GM12878 (cell line): ENCODE results near the gene SMARCD3. TPM values are rescaled to one million over a fixed set of nuclear protein-coding genes. Genes with fewer than 3 reads are reported as not detected.

ENCODE experiments used
- ATAC-seq: fragments of 200-7000 bp; cut with Tn5 transposase; 3 replicates; pipeline ENCODE4 v1.9.1; 2020; ENCODE audit warnings: mild to moderate bottlenecking, moderate library complexity
- BruUV-seq: library from RNA; stranded (reverse); fragments of 400-500 nt; replicated peaks from 2 replicates; lab custom pipeline; 2021; lab: Mats Ljungman, UMichigan
- CTCF ChIA-PET: fragments of 300-600 bp; sonication (Branson Sonifier 250); formaldehyde crosslinking; extraction: SDS; loops from one replicate; lab custom pipeline; 2021; ENCODE audit warnings: inconsistent platforms; lab: Yijun Ruan, JAX
- POLR2A ChIA-PET: fragments of 350-600 bp; formaldehyde crosslinking; extraction: SDS; loops from one replicate; lab custom pipeline; 2021; ENCODE audit warnings: inconsistent platforms; lab: Charles Lee
- RAD21 ChIA-PET: fragments of 300-600 bp; sonication (Branson Sonifier 250); formaldehyde crosslinking; loops from one replicate; lab custom pipeline; 2023; ENCODE audit warnings: antibody characterized with exemption; ENCODE audit not compliant: unreplicated experiment; lab: Charles Lee
- SMC1A ChIA-PET: fragments of 300-600 bp; sonication (Branson Sonifier 250); formaldehyde crosslinking; loops from one replicate; lab custom pipeline; 2023; ENCODE audit not compliant: unreplicated experiment, uncharacterized antibody; lab: Charles Lee
- DNase-seq: peaks from one replicate; pipeline ENCODE4 v3.0.0-alpha.2; 2011; ENCODE audit warnings: low read depth, low spot score
- FAIRE-seq: peaks from 3 replicates; lab custom pipeline; 2011; peaks lifted over from hg19 to GRCh38; lab: Jason Lieb, UNC
- H2AFZ ChIP-seq: 2 replicates; pipeline ENCODE4 v1.6.0; 2011; ENCODE audit warnings: low read depth, low read length, control low read depth; ENCODE audit not compliant: control insufficient read depth
- H3K27ac ChIP-seq: 2 replicates; pipeline ENCODE4 v1.5.1; 2011; ENCODE audit warnings: control low read depth; ENCODE audit not compliant: control insufficient read depth, insufficient read depth
- H3K27me3 ChIP-seq, 2 experiments: replicated peaks in 1 of 2; 2 replicates each; pipeline versions ENCODE4 v1.6.0 to v1.6.1; 2011; ENCODE audit warnings: low read length in 1 of 2; ENCODE audit not compliant: control insufficient read depth in 2 of 2, insufficient read depth in 2 of 2
- H3K36me3 ChIP-seq, 2 experiments: 2 replicates each; pipeline ENCODE4 v1.5.1; 2011; ENCODE audit warnings: low read length in 1 of 2; ENCODE audit not compliant: control insufficient read depth in 2 of 2, insufficient read depth in 2 of 2
- H3K4me1 ChIP-seq: 2 replicates; pipeline ENCODE4 v1.6.1; 2011; ENCODE audit warnings: mild to moderate bottlenecking, low read length, moderate library complexity, mixed read lengths; ENCODE audit not compliant: control insufficient read depth, insufficient read depth
- H3K4me2 ChIP-seq: 2 replicates; pipeline ENCODE4 v1.6.0; 2011; ENCODE audit warnings: control low read depth; ENCODE audit not compliant: control insufficient read depth, insufficient read depth
- H3K4me3 ChIP-seq: fragments of 200-600 bp; sonication (generic); 2 replicates; pipeline ENCODE4 v1.5.1; 2016
- H3K79me2 ChIP-seq: 2 replicates; pipeline ENCODE4 v1.6.0; 2011; ENCODE audit warnings: low read length; ENCODE audit not compliant: control insufficient read depth, insufficient read depth
- H3K9ac ChIP-seq: 2 replicates; pipeline ENCODE4 v1.8.0; 2011; ENCODE audit warnings: low read length, control low read depth, mixed read lengths; ENCODE audit not compliant: control insufficient read depth, insufficient read depth
- H3K9me3 ChIP-seq: replicated peaks from 3 replicates; pipeline ENCODE4 v1.5.1; 2011; ENCODE audit warnings: mild to moderate bottlenecking, low read length; ENCODE audit not compliant: control insufficient read depth, insufficient read depth
- H4K20me1 ChIP-seq: 2 replicates; pipeline ENCODE4 v1.6.0; 2011; ENCODE audit not compliant: control insufficient read depth, insufficient read depth
- BACH1 ChIP-seq: fragments of 450-650 bp; IDR thresholded peaks from 2 replicates; pipeline ENCODE4 v1.6.1; 2017; ENCODE audit warnings: mild to moderate bottlenecking, borderline replicate concordance
- EGR1 ChIP-seq, 2 experiments: IDR thresholded peaks; 1 replicate in 1 of 2; 2 replicates in 1 of 2; pipeline ENCODE4 v1.6.1; 2011 to 2012; ENCODE audit warnings: low read depth in 2 of 2, low read length in 2 of 2, borderline replicate concordance in 1 of 2, mild to moderate bottlenecking in 1 of 2, moderate library complexity in 1 of 2
- FOXM1 ChIP-seq: IDR thresholded peaks from 2 replicates; pipeline ENCODE4 v1.6.1; 2012; ENCODE audit warnings: low read depth, mild to moderate bottlenecking, inconsistent platforms, low read length, moderate library complexity
- HCFC1 ChIP-seq: fragments of 150-350 bp; IDR thresholded peaks from 2 replicates; pipeline ENCODE4 v1.6.1; 2014; ENCODE audit warnings: low read length
- MXI1 ChIP-seq: fragments of 150-350 bp; IDR thresholded peaks from 2 replicates; pipeline ENCODE4 v1.6.1; 2011; ENCODE audit warnings: low read depth, mild to moderate bottlenecking, inconsistent platforms, low read length, improper control_type of control experiment
- NR2F1 ChIP-seq: fragments of 450-650 bp; conservative IDR thresholded peaks from 2 replicates; pipeline ENCODE4 v1.6.1; 2017; ENCODE audit warnings: mild to moderate bottlenecking
- SMARCA5 ChIP-seq: fragments of 450-650 bp; IDR thresholded peaks from 2 replicates; pipeline ENCODE4 v1.6.1; 2017; ENCODE audit warnings: mild to moderate bottlenecking
- STAT1 ChIP-seq: fragments of 450-650 bp; conservative IDR thresholded peaks from 2 replicates; pipeline ENCODE4 v1.6.1; 2014; ENCODE audit warnings: antibody characterized with exemption, mild to moderate bottlenecking
- TAF1 ChIP-seq: IDR thresholded peaks from 2 replicates; pipeline ENCODE4 v1.6.1; 2011; ENCODE audit warnings: mild to moderate bottlenecking, low read depth, low read length, borderline replicate concordance
- TBL1XR1 ChIP-seq: IDR thresholded peaks from 2 replicates; pipeline ENCODE4 v1.6.1; 2012; ENCODE audit warnings: low read depth, low read length, improper control_type of control experiment
- TCF12 ChIP-seq: IDR thresholded peaks from 2 replicates; pipeline ENCODE4 v1.6.1; 2011; ENCODE audit warnings: low read depth, mild to moderate bottlenecking, low read length
- ZBED1 ChIP-seq: IDR thresholded peaks from 2 replicates; pipeline ENCODE4 v1.6.1; 2016; ENCODE audit warnings: borderline replicate concordance
- WGBS: methylation state at CpG from one replicate; pipeline ENCODE4 v1.1.6; 2016; ENCODE audit warnings: low lambda C conversion rate; ENCODE audit not compliant: insufficient replicate concordance, insufficient coverage; ENCODE audit errors: missing lambda C conversion rate; 5-methylcytosine and 5-hydroxymethylcytosine counted together
- in situ Hi-C: fragments of 300-500 bp; cut with MboI; formaldehyde crosslinking; loops from 9 replicates; pipeline ENCODE4 v1.14.3; 2018; ENCODE audit warnings: mixed read lengths
- intact Hi-C: fragments of 100-400 bp; cut with micrococcal nuclease; formaldehyde crosslinking; loops from one replicate; pipeline ENCODE4 v1.14.2; 2022; ENCODE audit not compliant: unreplicated experiment
- polyA plus RNA-seq, 11 experiments: library from polyadenylated mRNA; depleted of rRNA in 4 of 11; unstranded in 6 of 11; stranded (reverse) in 5 of 11; fragments of >200 nt; fragmentation: Nextera tagmentation in 4 of 11; fragmentation: Illumina TruSeq in 1 of 11; extraction: Ambion mirVana in 4 of 11; extraction: Trizol in 1 of 11; gene quantifications; 1 replicate in 1 of 11; 2 replicates in 10 of 11; pipeline versions ENCODE4 v1.2.1 to v1.2.3, GENCODE V29; 2011 to 2016; ENCODE audit warnings: inconsistent platforms in 2 of 11, missing spikeins in 2 of 11, low read depth in 1 of 11
- total RNA-seq, 4 experiments: library from RNA; depleted of rRNA in 3 of 4; stranded (reverse); fragments of >200 nt in 3 of 4; fragmentation: Illumina TruSeq in 1 of 4; extraction: Trizol in 1 of 4; gene quantifications; 2 replicates each; pipeline versions ENCODE4 v1.2.1 to v1.2.3, GENCODE V29; 2013 to 2021
- TF ChIP-seq, protein P1 (sequence below): IDR thresholded peaks from 2 replicates; pipeline ENCODE4 v1.6.1; 2011; ENCODE audit warnings: mild to moderate bottlenecking, low read depth, low read length, moderate library complexity; ENCODE audit not compliant: insufficient replicate concordance
- TF ChIP-seq, protein P2 (sequence below): fragments of 450-650 bp; IDR thresholded peaks from 2 replicates; pipeline ENCODE4 v1.6.1; 2016; ENCODE audit warnings: mild to moderate bottlenecking
- TF ChIP-seq, protein P3 (sequence below): fragments of 450-650 bp; IDR thresholded peaks from 2 replicates; pipeline ENCODE4 v1.6.1; 2017; ENCODE audit warnings: mild to moderate bottlenecking, moderate library complexity

Gene SMARCD3
- total and polyA plus RNA-seq, 10 of the 15 experiments (the other 5 are each of a cell fraction or from before 2014, with no cell fraction given) = 0.11 to 1.4 (median 0.16) TPM

DNA sequence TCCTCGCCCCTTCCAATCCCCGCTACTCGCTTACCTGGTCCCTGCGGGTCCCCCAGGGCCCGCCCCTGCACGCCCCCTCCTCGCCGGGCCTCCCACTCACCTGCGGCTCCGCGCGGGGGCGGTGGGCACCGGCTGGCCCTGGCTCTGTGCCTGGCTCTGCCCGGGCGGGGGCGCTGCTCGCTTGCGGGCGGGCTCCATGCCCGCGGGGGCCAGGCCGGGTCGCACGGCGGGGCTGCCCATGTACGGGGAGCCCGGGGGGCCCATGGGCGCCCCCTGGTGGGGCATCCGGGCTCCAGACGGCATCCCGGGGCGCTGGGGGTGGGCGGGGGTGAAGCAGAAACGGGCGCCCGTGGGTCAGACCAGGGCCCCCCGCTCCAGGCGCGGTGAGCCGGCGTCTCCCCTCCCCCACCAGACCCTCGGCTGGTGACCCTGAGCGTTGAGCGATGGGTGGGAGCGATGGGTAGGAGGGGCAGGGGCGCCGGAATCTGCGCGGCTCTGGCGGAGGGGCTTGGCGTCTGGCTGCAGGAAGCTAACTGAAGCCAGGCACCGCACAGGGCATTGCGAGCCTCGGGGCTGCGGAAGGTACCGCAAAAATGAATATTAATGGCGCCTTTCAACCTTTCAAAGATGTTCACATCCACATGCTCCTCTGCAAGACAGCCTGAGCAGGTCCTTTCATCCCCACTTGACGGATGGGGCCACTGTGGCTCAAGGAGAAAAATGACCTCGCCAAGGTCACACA lies 3.0 kb downstream of the SMARCD3 start (continued):
- TF ChIP-seq, protein P1, sequence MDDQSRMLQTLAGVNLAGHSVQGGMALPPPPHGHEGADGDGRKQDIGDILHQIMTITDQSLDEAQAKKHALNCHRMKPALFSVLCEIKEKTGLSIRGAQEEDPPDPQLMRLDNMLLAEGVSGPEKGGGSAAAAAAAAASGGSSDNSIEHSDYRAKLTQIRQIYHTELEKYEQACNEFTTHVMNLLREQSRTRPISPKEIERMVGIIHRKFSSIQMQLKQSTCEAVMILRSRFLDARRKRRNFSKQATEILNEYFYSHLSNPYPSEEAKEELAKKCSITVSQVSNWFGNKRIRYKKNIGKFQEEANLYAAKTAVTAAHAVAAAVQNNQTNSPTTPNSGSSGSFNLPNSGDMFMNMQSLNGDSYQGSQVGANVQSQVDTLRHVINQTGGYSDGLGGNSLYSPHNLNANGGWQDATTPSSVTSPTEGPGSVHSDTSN = no peak
- TF ChIP-seq NR2F1 (0 out of 2 replicates have a peak, but pooled peaks have one; percentile 43), BACH1 (0 out of 2 replicates have a peak, but pooled peaks have one; percentile 35)
- TF ChIP-seq, protein P2, sequence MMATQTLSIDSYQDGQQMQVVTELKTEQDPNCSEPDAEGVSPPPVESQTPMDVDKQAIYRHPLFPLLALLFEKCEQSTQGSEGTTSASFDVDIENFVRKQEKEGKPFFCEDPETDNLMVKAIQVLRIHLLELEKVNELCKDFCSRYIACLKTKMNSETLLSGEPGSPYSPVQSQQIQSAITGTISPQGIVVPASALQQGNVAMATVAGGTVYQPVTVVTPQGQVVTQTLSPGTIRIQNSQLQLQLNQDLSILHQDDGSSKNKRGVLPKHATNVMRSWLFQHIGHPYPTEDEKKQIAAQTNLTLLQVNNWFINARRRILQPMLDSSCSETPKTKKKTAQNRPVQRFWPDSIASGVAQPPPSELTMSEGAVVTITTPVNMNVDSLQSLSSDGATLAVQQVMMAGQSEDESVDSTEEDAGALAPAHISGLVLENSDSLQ = no peak
- TF ChIP-seq, all 136 proteins: peak for 10

DNA sequence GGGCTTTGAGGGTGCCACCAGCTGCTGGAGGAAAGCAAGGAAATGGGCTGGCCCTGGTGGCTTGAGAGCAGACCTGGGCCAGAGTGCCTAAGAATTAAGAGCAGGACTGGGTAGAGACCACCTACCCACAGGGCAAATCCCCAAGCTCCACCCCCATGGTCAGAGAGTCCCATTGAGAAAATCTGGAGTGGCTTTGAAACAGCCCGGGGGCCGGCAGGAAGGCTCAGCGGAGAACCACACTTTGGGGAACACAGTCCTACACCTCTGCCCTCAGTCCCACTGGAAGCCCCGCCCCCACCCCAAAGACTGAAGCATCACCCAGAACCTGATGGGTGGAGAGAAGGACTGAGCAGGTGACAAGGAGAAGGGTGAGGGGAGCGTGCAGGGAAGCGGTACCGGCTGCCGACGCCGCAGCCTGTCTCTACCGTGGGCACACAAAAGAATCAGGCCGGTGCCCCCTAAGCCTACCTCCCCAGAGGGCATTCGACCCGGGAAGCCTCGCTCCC lies 3.6 kb downstream of the SMARCD3 start:
- intact Hi-C loops (loop anchor here (1.0 to 5.0 kb wide), 2 partner anchors 73 to 121 kb away; no protein-coding TSS in a partner anchor), in situ Hi-C loops (no loop called here)
- Histone ChIP-seq H3K27ac (no peak overlapping the region), H3K4me3 (peak overlapping the region; percentile 44; the same call in 1 of the 2 replicates), H4K20me1 (no peaks in the 10 kb centered on the region), H2AFZ (no peak overlapping the region), H3K79me2 (no peaks in the 10 kb centered on the region), H3K9ac (no peak overlapping the region), H3K27me3 (peaks cover 15 to 24% of the 10 kb centered on the region in 2 experiments), H3K36me3 (no peaks in the 10 kb centered on the region), H3K9me3 (no peaks in the 10 kb centered on the region), H3K4me1 (peaks cover 16% of the 10 kb centered on the region), H3K4me2 (peak overlapping the region; percentile 83)
- WGBS = 2% methylated on average over 15 of the region's 15 CpGs
- ATAC-seq (peak; percentile 2), FAIRE-seq (no peak), DNase-seq (no peak)
- BruUV-seq = no TSS peak
- SMC1A ChIA-PET = interaction anchor here (1.4 to 3.4 kb wide), 4 partner anchors 11 to 121 kb away, joined by 5 to 24 read pairs (median 15); partner anchors contain the start of genes ABCF2 and CHPF2
- CTCF ChIA-PET = interaction anchor here (0.6 to 5.3 kb wide), 32 partner anchors 7 to 389 kb away, joined by 3 to 56 read pairs (median 4); partner anchors contain the start of genes ABCF2 and CHPF2
- RAD21 ChIA-PET = interaction anchor here (0.6 to 2.6 kb wide), 4 partner anchors 12 to 1043 kb away, joined by 3 to 17 read pairs (median 14); partner anchors contain the start of genes ABCF2 and CHPF2
- POLR2A ChIA-PET = interaction anchor here (1.4 to 1.5 kb wide), 2 partner anchors 13 to 18 kb away, joined by 5 read pairs; partner anchors contain the start of genes ABCF2 and CHPF2
- TF ChIP-seq HCFC1 (no peak), ZBED1 (no peak), TBL1XR1 (no peak), MXI1 (no peak), STAT1 (no peak), EGR1 (IDR thresholded peaks at IDR 0.05; ENCODE audit: borderline replicate concordance in 1 of 2, low read depth in 2 of 2, low read length in 2 of 2) (no peak), SMARCA5 (no peak), TAF1 (no peak), FOXM1 (no peak), TCF12 (no peak)
- TF ChIP-seq, protein P3, sequence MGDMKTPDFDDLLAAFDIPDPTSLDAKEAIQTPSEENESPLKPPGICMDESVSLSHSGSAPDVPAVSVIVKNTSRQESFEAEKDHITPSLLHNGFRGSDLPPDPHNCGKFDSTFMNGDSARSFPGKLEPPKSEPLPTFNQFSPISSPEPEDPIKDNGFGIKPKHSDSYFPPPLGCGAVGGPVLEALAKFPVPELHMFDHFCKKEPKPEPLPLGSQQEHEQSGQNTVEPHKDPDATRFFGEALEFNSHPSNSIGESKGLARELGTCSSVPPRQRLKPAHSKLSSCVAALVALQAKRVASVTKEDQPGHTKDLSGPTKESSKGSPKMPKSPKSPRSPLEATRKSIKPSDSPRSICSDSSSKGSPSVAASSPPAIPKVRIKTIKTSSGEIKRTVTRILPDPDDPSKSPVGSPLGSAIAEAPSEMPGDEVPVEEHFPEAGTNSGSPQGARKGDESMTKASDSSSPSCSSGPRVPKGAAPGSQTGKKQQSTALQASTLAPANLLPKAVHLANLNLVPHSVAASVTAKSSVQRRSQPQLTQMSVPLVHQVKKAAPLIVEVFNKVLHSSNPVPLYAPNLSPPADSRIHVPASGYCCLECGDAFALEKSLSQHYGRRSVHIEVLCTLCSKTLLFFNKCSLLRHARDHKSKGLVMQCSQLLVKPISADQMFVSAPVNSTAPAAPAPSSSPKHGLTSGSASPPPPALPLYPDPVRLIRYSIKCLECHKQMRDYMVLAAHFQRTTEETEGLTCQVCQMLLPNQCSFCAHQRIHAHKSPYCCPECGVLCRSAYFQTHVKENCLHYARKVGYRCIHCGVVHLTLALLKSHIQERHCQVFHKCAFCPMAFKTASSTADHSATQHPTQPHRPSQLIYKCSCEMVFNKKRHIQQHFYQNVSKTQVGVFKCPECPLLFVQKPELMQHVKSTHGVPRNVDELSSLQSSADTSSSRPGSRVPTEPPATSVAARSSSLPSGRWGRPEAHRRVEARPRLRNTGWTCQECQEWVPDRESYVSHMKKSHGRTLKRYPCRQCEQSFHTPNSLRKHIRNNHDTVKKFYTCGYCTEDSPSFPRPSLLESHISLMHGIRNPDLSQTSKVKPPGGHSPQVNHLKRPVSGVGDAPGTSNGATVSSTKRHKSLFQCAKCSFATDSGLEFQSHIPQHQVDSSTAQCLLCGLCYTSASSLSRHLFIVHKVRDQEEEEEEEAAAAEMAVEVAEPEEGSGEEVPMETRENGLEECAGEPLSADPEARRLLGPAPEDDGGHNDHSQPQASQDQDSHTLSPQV = no peak
